ENCODE data around the gene ZNF426.

The ZNF426 gene

DNA sequence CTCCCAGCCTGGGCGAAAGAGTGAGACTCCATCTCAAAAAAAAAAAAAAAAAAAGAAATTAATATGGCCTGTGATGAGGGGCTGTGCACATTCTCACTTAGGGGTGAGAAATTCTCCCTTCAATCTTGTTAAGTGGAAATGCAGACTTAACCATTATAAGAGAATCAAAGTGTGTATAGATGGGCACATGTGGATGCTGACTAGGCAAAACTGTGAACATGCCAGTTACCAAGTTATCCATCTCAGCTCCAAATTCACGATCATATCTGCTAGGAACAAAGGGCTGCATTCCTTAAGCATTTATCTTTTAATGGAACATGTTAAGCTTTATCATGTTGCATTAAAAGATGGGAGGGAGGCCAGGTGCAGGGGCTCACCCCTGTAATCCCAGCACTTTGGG lies 44.3 kb downstream of the ZNF426 start:
- no peak overlapping the region for H3K4me2 ChIP-seq (ENCODE audit: low read length)
- no peaks in the 10 kb centered on the region for H3K79me2 ChIP-seq (ENCODE audit: low read length)
- H3K4me3 ChIP-seq (ENCODE audit: low read length): no peak overlapping the region
- no peaks in the 10 kb centered on the region for H4K20me1 ChIP-seq (ENCODE audit: insufficient read depth, low read length)
- TF ChIP-seq, protein P1, sequence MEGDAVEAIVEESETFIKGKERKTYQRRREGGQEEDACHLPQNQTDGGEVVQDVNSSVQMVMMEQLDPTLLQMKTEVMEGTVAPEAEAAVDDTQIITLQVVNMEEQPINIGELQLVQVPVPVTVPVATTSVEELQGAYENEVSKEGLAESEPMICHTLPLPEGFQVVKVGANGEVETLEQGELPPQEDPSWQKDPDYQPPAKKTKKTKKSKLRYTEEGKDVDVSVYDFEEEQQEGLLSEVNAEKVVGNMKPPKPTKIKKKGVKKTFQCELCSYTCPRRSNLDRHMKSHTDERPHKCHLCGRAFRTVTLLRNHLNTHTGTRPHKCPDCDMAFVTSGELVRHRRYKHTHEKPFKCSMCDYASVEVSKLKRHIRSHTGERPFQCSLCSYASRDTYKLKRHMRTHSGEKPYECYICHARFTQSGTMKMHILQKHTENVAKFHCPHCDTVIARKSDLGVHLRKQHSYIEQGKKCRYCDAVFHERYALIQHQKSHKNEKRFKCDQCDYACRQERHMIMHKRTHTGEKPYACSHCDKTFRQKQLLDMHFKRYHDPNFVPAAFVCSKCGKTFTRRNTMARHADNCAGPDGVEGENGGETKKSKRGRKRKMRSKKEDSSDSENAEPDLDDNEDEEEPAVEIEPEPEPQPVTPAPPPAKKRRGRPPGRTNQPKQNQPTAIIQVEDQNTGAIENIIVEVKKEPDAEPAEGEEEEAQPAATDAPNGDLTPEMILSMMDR (IDR thresholded peaks at IDR 0.05; ENCODE audit: low read depth, low read length): no peak
- no peak for TF ChIP-seq EZH2phosphoT487 (IDR thresholded peaks at IDR 0.05; ENCODE audit: low read depth)
- H3K4me1 ChIP-seq (ENCODE audit: low read length): no peaks in the 10 kb centered on the region
- no peaks in the 10 kb centered on the region for H3K27me3 ChIP-seq (ENCODE audit: low read depth, low read length)
- no peaks in the 10 kb centered on the region for H3K36me3 ChIP-seq (replicated peaks; ENCODE audit: low read depth, low read length)
- no peak overlapping the region for H3K9ac ChIP-seq (ENCODE audit: low read length)
- H2AFZ ChIP-seq (ENCODE audit: low read depth, low read length): no peak overlapping the region
- H3K9me3 ChIP-seq (ENCODE audit: insufficient read depth, low read length): peaks cover 9% of the 10 kb centered on the region
- H3K27ac ChIP-seq (ENCODE audit: low read length): no peak overlapping the region

GRCh38 chr19:9487016-9487415 lies 51.4 kb downstream of the ZNF426 start:
- no peaks in the 10 kb centered on the region for H3K4me1 ChIP-seq (ENCODE audit: low read length)
- no peak overlapping the region for H3K27ac ChIP-seq (ENCODE audit: low read length)
- H3K4me3 ChIP-seq (ENCODE audit: low read length): no peak overlapping the region
- no peaks in the 10 kb centered on the region for H3K79me2 ChIP-seq (ENCODE audit: low read length)
- H3K27me3 ChIP-seq (ENCODE audit: low read depth, low read length): no peaks in the 10 kb centered on the region
- peaks cover 29% of the 10 kb centered on the region for H3K9me3 ChIP-seq (ENCODE audit: insufficient read depth, low read length)
- TF ChIP-seq, protein P1 (IDR thresholded peaks at IDR 0.05; ENCODE audit: low read depth, low read length): no peak
- no peak for TF ChIP-seq EZH2phosphoT487 (IDR thresholded peaks at IDR 0.05; ENCODE audit: low read depth)
- H3K9ac ChIP-seq (ENCODE audit: low read length): no peak overlapping the region
- H4K20me1 ChIP-seq (ENCODE audit: insufficient read depth, low read length): no peaks in the 10 kb centered on the region
- H2AFZ ChIP-seq (ENCODE audit: low read depth, low read length): no peak overlapping the region
- no peaks in the 10 kb centered on the region for H3K36me3 ChIP-seq (replicated peaks; ENCODE audit: low read depth, low read length)
- H3K4me2 ChIP-seq (ENCODE audit: low read length): no peak overlapping the region

GRCh38 chr19:9485140-9485539 lies 53.3 kb downstream of the ZNF426 start:
- Histone ChIP-seq H3K4me3 (ENCODE audit: low read length) (no peak overlapping the region), H3K36me3 (replicated peaks; ENCODE audit: low read depth, low read length) (no peaks in the 10 kb centered on the region), H3K4me2 (ENCODE audit: low read length) (no peak overlapping the region), H3K9ac (ENCODE audit: low read length) (no peak overlapping the region), H3K27ac (ENCODE audit: low read length) (no peak overlapping the region), H3K27me3 (ENCODE audit: low read depth, low read length) (no peaks in the 10 kb centered on the region), H3K79me2 (ENCODE audit: low read length) (no peaks in the 10 kb centered on the region), H2AFZ (ENCODE audit: low read depth, low read length) (no peak overlapping the region), H3K4me1 (ENCODE audit: low read length) (no peaks in the 10 kb centered on the region), H4K20me1 (ENCODE audit: insufficient read depth, low read length) (no peaks in the 10 kb centered on the region), H3K9me3 (ENCODE audit: insufficient read depth, low read length) (peaks cover 29% of the 10 kb centered on the region)
- TF ChIP-seq, protein P1 (IDR thresholded peaks at IDR 0.05; ENCODE audit: low read depth, low read length): no peak
- TF ChIP-seq EZH2phosphoT487 (IDR thresholded peaks at IDR 0.05; ENCODE audit: low read depth): no peak

- Histone ChIP-seq H3K27ac (ENCODE audit: low read length) (no peak overlapping the region), H3K9me3 (ENCODE audit: insufficient read depth, low read length) (peaks cover 20% of the 10 kb centered on the region)
- no peak for TF ChIP-seq EZH2phosphoT487 (IDR thresholded peaks at IDR 0.05; ENCODE audit: low read depth)
- TF ChIP-seq, protein P1 (IDR thresholded peaks at IDR 0.05; ENCODE audit: low read depth, low read length): no peak
These were observed 63.5 kb downstream of the ZNF426 start for GRCh38 chr19:9474975-9475374.

More at GRCh38 chr19:9474975-9475374, 63.5 kb downstream of the ZNF426 start:
- Histone ChIP-seq H4K20me1 (ENCODE audit: insufficient read depth, low read length) (no peaks in the 10 kb centered on the region), H3K27me3 (ENCODE audit: low read depth, low read length) (no peaks in the 10 kb centered on the region), H3K4me1 (ENCODE audit: low read length) (no peaks in the 10 kb centered on the region), H3K79me2 (ENCODE audit: low read length) (no peaks in the 10 kb centered on the region), H3K36me3 (replicated peaks; ENCODE audit: low read depth, low read length) (no peaks in the 10 kb centered on the region), H3K9ac (ENCODE audit: low read length) (no peak overlapping the region), H3K4me3 (ENCODE audit: low read length) (no peak overlapping the region), H3K4me2 (ENCODE audit: low read length) (no peak overlapping the region), H2AFZ (ENCODE audit: low read depth, low read length) (no peak overlapping the region)

Measured in OCI-LY3 (cell line).